ENCODE measurements around the gene BLM.
"Not testable (repeated sequence)": the region's sequence is repeated elsewhere in the genome, so short reads cannot be mapped to it uniquely, and the experiment has no call there.

Gene BLM

DNA sequence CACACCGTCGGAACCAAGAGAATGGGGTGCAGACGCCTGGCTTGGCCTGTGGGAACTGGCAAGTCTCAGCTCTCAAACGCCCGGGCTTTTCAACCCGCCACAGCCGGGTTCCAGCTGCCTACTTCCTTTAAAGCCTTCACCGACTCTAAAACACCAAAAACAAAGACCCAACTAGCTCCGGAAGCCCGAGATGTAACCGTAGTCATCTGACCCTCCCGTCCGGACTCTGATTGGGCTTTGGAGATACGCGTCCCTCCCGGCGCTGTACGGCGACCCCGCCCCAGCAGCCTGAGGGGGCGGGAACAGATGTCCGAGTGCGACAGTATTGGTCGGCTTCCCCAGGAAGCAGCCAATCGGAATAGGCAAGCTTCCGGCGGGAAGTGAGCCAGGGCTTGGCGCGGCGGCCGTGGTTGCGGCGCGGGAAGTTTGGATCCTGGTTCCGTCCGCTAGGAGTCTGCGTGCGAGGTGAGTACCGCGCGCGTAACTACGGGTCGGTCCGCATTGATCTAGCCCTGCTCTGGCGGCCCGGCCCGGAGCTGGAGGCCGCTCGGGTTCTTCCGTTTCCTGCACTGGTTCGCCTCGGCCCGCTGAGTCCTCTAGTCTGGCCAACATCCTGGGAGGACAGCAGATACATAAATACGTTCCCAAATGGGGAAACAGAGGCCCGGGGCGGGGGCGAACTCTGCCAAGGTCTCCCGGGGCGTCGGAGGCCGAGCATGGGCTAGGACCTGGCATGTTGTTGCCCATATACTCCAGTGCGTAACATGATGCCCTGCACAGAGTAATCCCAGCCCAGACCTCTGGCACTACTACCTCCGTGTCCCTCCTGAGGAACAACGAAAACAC, at the start of gene BLM:
BLM (plus strand) TSS at position 371 of the 846 bp plus-strand sequence. CDS start 30,047 bp downstream, outside the sequence.
- DNase-seq: peak; percentile 72 to 99 (median 95)

GRCh38 chr15:90667755-90668345, 49.3 kb upstream of the BLM start:
- not testable (repeated sequence) for DNase-seq

DNA sequence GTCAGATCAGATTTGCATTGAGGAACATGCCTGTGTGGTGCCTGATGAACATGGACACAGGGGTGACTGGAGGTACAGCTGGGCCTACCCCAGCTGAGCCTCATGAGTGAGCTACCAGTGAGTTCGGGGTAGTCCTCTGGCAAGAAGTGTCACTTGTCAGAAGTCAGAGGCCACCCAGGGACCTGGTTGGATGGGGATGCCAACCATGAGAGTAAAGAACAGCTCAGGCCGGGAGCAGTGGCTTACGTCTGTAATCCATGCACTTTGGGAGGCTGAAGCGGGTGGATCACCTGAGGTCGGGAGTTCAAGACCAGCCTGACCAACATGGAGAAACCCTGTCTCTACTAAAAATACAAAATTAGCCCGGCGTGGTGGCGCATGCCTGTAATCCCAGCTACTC, 46.5 kb upstream of the BLM start:
- not testable (repeated sequence) for DNase-seq

DNA sequence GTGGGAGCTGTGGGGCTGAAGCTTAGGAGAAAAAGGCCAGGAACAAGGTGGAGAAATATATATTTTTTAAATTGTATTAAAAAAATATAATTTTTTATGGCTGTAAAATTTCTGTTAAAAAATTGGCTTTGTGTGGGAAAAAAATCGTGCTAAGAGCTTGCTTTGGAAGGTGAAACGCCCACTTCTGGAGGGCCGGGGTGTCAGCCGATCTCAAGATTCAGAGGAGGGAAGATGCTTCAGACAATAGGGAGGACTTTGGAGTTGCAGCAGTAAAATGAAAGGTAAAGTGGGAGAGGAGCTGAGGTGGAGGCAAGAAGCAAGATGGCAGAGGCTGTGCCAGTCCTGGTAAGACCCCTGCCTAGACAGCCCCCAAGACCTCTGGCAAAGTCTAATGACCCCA, 45.9 kb upstream of the BLM start:
- DNase-seq: no peak

DNA sequence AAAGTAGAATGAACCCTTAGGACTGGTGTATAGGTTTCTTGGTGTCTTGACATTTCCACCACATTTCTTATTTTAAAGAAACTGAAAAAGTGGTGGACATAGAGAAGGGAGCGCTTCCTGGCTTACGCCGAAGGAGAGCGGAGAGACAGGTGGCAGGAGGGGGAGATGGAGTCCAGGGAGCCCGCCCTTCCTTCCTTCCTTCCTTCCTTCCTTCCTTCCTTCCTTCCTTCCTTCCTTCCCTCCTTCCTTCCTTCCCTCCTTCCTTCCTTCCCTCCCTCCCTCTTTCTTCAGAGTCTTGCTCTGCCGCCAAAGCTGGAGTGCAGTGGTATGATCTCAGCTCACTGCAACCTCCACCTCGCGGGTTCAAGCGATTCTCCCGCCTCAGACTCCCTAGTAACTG, 43.8 kb upstream of the BLM start:
- not testable (repeated sequence) for DNase-seq

DNA sequence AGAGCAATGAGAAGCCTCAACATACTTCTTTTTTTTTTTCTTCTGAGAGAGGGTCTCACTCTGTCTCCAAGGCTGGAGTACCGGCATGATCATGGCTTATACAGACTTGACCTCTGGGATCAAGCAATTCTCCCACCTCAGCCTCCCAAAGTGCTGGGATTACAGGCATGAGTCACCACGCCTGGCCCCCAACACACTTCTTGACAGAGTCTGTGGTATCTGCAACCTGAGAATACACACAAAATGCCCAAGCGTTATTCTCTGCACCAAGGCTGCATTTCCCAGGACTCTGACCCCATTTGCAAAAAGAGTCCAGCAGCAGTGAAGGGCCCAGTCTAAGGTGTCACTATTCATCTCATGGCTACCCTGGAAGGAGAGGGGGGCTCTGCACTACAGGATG, 42.7 kb upstream of the BLM start:
- DNase-seq: no peak

DNA sequence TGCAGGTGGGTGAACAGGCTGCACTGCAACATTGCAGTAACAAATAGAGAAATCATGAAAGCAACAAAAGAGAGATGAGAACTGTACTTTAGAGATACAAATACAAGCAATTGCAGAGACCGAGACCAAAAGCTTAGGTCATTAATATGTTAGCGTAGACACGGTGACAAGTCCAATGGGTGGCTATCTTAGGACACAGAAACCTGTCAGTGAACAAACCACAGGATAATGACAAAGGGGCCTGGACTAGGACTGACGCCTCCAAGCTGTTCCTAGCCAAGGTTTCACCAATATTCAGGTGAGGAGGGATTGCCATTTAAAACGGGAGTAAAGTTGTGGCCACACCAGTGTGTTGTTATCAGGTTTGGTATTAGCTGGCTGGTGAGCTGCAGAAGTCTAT, 41.7 kb upstream of the BLM start:
- DNase-seq: no peak

- DNase-seq: no peak
These were observed 39.0 kb upstream of the BLM start for GRCh38 chr15:90677807-90678790.

DNA sequence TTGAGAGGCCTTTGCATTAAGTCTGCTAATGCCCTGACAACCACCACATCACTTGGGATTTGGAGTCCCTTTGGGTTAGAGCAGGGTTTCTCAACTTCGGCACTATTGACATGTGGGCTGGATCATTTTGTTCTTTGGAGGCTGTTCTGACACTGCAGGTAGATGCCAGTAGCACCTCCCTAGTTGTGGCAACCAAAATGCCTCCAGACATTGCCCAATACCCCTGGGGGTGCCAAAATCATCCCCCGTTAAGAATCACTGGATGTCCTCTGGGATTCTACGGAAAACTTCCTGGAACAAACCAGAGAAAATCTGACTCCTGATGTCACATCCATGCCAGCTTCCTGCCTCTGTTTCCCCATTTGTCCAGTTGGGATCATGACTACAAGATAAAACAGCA, 37.2 kb upstream of the BLM start:
- no peak for DNase-seq

GRCh38 chr15:90680371-90680935, 36.7 kb upstream of the BLM start:
- DNase-seq: no peak

GRCh38 chr15:90681056-90681455, 36.1 kb upstream of the BLM start:
- DNase-seq: no peak

DNA sequence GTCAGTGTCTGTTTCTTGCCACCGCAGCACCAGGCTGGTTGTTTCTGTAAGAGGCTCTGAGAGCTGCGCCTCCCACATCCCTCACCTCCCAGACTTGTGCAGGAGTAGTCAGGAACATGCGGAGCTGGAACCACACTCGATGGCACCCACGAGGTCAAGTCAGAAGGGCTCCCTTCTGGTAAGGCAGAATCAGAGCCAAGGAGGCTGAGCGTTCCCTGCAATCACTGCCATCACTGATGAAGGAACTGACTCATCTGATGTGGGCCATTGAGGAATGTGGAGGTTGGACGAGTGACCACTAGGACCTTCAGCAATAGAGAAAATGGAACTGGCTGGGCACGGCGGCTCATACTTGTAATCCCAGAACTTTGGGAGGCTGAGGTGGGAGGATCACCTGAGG, 35.7 kb upstream of the BLM start:
- DNase-seq: no peak

- DNase-seq: no peak
These were observed 33.8 kb upstream of the BLM start for GRCh38 chr15:90683371-90683770.

GRCh38 chr15:90683876-90684275, 33.3 kb upstream of the BLM start:
- no peak for DNase-seq

DNA sequence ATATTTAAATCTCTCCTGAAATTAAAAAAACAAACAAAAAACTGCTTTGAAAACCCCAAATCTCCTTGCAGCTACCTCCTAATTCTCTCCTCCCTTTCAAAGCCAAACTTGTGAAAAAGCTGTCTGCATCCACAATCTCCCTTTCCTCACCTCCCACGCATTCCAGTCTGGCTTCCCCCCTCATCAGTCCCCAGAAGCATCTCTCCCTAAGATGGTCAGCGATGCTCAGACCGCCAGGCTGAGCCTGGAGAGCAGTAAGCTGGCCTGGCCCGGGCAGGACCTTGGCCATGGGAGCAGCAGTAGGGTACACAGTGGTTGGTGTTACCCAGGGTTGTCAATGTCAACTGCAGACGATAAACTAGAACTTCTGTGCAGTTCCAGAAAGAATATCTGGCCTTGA, 32.9 kb upstream of the BLM start:
- DNase-seq: peak in 2 of 58 donors; percentile 1 to 15

DNA sequence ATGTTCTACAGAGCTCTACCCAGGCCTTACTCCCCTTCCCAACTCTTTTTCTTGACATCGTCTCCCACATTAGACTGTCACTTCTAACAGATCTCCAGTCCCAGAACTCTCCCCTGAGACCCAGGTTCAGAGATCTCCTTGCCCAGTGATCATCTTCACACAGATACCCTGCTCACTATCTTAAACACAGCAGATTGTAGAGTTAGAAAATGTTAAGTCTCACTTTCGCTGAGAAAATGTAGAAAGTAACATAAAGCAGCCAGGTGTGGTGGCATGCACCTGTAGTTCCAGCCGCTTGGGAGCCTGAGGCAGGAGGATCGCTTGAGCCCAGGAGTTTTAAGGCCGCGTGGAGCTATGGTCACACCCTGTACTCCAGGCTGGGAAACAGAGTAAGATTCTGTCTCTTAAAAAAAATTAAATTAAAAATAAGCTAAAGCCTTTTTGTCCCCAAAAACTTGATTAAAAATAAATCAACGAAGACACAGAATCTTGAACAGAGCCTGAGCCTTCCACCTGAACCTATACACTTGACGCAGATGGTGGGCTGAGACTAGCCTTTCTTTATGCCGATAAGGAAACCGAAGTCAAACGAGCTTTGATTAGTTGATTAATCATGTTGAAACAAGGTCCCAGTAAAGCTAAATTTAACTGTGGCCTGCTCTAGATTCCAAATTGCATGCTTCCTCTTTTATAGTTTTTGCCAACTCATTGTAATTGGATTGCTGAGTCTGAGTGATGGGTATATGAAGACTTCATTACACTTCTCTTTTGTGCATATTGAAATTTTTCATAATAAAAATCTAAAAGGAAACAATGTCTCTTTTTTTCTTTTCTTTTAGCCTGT, 31.3 kb upstream of the BLM start:
- DNase-seq: no peak

- no peak for DNase-seq
These were observed 30.5 kb upstream of the BLM start for GRCh38 chr15:90686435-90687218.

DNA sequence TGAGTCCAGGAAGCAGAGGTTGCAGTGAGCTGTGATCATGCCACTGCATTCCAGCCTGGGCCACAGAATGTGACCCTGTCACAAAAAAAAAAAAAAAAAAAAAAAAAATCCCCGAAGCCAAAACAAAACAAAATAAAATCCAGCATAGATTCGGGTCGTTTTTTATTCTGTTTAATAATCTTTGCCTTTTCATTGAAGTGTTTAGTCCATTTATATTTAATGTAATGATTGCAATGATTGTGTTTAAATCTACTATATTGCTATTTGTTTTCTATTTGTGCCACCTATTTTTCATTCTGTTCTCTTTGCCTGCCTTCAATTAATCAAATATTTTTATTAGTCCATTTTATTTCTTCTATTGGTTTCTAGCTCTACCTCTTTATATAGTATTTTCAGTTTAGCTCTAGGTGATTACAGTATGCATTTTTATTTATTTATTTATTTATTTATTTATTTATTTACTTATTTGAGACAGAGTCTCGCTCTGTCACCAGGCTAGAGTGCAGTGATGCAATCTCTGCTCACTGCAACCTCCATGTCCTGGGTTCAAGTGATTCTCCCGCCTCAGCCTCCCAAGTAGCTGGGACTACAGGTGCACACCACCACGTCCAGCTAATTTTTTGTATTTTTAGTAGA, 27.7 kb upstream of the BLM start:
- not testable (repeated sequence) for DNase-seq

DNA sequence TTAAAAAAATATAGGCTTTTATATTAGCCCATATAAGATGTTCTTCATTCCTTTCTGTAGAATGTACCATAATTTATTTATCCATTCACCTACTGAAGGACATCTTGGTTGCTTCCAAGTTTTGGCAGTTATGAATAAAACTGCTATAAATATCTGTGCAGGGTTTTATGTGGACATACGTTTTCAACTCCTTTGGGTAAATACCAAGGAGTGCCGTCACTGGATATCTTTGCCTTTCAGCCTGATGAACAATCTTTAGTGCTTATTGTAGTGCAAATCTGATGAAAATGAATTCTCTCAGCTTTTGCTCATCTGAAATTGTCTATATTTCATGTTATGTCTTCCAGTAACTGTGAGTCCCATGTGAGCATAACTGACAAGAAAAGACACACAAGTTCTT, 26.6 kb upstream of the BLM start:
- DNase-seq: no peak
